Activated T-cell treated with anti-CD3 and anti-CD28 coated beads, Interleukin-2, amount 50 U/mL, for 72 hours (primary cell): ENCODE results near the gene KRTAP10-2. TPM values are rescaled to one million over a fixed set of nuclear protein-coding genes. Genes with fewer than 3 reads are reported as not detected.
"Not testable (repeated sequence)": the region's sequence is repeated elsewhere in the genome, so short reads cannot be mapped to it uniquely, and the experiment has no call there.

Experiments
- ATAC-seq, 2 donors: fragments of 150-1000 bp; cut with Tn5 transposase; replicated peaks in 1 of 2; 2 replicates each; pipeline ENCODE4 v1.10.0; 2021; ENCODE audit warnings: moderate library complexity in 2 of 2, mild to moderate bottlenecking in 1 of 2
- DNase-seq, 2 donors: peaks; one replicate each; pipeline ENCODE4 v3.0.0; 2021 to 2022; ENCODE audit warnings: mixed read lengths in 1 of 2
- H3K27ac Mint-ChIP-seq: one replicate; pipeline ENCODE4 v1.8.0; 2022; ENCODE audit warnings: mild to moderate bottlenecking, moderate library complexity, mixed read lengths
- H3K27me3 Mint-ChIP-seq: one replicate; pipeline ENCODE4 v1.8.0; 2022; ENCODE audit warnings: low read depth, mixed read lengths
- H3K36me3 Mint-ChIP-seq, 2 donors: one replicate each; pipeline ENCODE4 v1.8.0; 2022; ENCODE audit warnings: mixed read lengths in 2 of 2, mild to moderate bottlenecking in 1 of 2; ENCODE audit not compliant: insufficient read depth in 2 of 2
- H3K4me1 Mint-ChIP-seq: one replicate; pipeline ENCODE4 v1.8.0; 2022; ENCODE audit warnings: low read depth, mixed read lengths
- H3K4me3 Mint-ChIP-seq, 2 donors: one replicate each; pipeline ENCODE4 v1.8.0; 2022; ENCODE audit warnings: mild to moderate bottlenecking in 2 of 2, mixed read lengths in 2 of 2, moderate library complexity in 2 of 2
- H3K9me3 Mint-ChIP-seq, 2 donors: one replicate each; pipeline ENCODE4 v1.8.0; 2022; ENCODE audit warnings: mixed read lengths in 2 of 2
- total RNA-seq, 2 donors: library from RNA; stranded (reverse); gene quantifications; one replicate each; pipeline ENCODE4 v1.2.3, GENCODE V29; 2022

The KRTAP10-2 gene
- total RNA-seq, 2 donors from 2014 or later, result not detected

- Mint-ChIP-seq H3K36me3 (peaks cover 18 to 24% of the 10 kb centered on the region in 2 donors), H3K27me3 (peaks cover 10% of the 10 kb centered on the region), H3K27ac (no peak overlapping the region), H3K4me3 (no peak overlapping the region), H3K9me3 (peaks cover 12 to 20% of the 10 kb centered on the region in 2 donors), H3K4me1 (peaks cover 2% of the 10 kb centered on the region)
- DNase-seq (no peak), ATAC-seq (no peak)
These were observed 27.2 kb upstream of the KRTAP10-2 start for GRCh38 chr21:44578371-44579055.

- H3K36me3 Mint-ChIP-seq, result peaks cover 12 to 14% of the 10 kb centered on the region in 2 donors
- H3K4me3 Mint-ChIP-seq, result no peak overlapping the region
- ATAC-seq, result no peak
- H3K27me3 Mint-ChIP-seq, result peaks cover 10% of the 10 kb centered on the region
- no peaks in the 10 kb centered on the region for H3K4me1 Mint-ChIP-seq
- DNase-seq, result no peak
- no peak overlapping the region for H3K27ac Mint-ChIP-seq
- peaks cover 5 to 14% of the 10 kb centered on the region in 2 donors for H3K9me3 Mint-ChIP-seq
These were observed 24.7 kb upstream of the KRTAP10-2 start for GRCh38 chr21:44576025-44576420.

DNA sequence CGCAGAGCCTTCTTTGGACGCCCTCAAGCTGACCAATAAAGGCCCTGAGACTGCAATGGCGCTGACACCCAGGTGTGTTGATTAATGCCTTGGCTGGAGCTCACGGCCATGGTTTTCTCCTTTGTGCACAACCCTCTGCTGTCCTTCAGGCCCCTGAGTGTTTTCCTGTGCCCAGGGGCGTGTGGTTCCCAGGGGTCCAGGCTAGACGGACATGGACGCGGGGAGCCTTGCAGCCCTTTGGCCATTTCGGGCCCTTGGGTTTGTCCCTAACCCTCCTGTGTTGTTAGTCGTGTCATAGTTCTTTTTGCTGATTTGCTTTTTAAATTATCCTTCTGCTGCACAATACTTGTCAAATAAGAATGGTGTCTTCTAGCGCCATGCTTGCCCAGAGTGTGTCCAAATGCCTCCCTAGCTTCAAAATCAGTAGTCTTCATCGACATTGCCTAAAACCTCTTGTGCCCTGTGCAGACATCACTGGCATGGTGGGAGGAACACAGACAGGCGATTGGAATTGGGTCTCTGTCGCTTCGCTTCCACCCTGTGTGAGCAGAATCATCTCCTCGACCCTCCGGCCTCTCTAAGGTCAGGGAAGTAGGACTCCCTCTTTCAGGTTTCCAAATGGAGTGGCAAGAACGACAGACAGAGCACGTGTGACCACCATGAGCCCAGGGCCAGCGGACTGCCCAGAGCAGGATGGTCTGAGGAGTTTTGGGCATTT is 24.2 kb upstream of the KRTAP10-2 start:
- Mint-ChIP-seq H3K27me3 (peaks cover 10% of the 10 kb centered on the region), H3K36me3 (peaks cover 10 to 14% of the 10 kb centered on the region in 2 donors), H3K4me3 (no peak overlapping the region), H3K27ac (no peak overlapping the region), H3K4me1 (no peaks in the 10 kb centered on the region), H3K9me3 (peaks cover 2 to 11% of the 10 kb centered on the region in 2 donors)
- no peak for DNase-seq
- ATAC-seq, result no peak

- ATAC-seq, result no peak
- Mint-ChIP-seq H3K9me3 (peaks cover 0 to 8% of the 10 kb centered on the region in 2 donors), H3K4me3 (no peak overlapping the region), H3K36me3 (peaks cover 5 to 11% of the 10 kb centered on the region in 2 donors), H3K27ac (no peak overlapping the region), H3K27me3 (peaks cover 10% of the 10 kb centered on the region), H3K4me1 (no peaks in the 10 kb centered on the region)
- no peak for DNase-seq
These were observed 23.4 kb upstream of the KRTAP10-2 start for GRCh38 chr21:44574457-44575306.

- not testable (repeated sequence) for H3K27ac Mint-ChIP-seq, DNase-seq, ATAC-seq, H3K4me1 Mint-ChIP-seq, H3K9me3 Mint-ChIP-seq, H3K4me3 Mint-ChIP-seq
- peaks cover 5 to 11% of the 10 kb centered on the region in 2 donors for H3K36me3 Mint-ChIP-seq
- peaks cover 10% of the 10 kb centered on the region for H3K27me3 Mint-ChIP-seq
These were observed 22.5 kb upstream of the KRTAP10-2 start, which contains the start of gene KRTAP10-4 for GRCh38 chr21:44573630-44574456. Gene KRTAP10-4, plus strand, starts transcription at chr21:44573729. Its CDS starts 30 bp downstream, at chr21:44573759.

- no peaks in the 10 kb centered on the region for H3K4me1 Mint-ChIP-seq
- peaks cover 10% of the 10 kb centered on the region for H3K27me3 Mint-ChIP-seq
- H3K9me3 Mint-ChIP-seq, result peaks cover 0 to 5% of the 10 kb centered on the region in 2 donors
- no peak for ATAC-seq
- no peak overlapping the region for H3K27ac Mint-ChIP-seq
- no peak overlapping the region for H3K4me3 Mint-ChIP-seq
- DNase-seq, result no peak
- peaks cover 3 to 9% of the 10 kb centered on the region in 2 donors for H3K36me3 Mint-ChIP-seq
These were observed 21.8 kb upstream of the KRTAP10-2 start for GRCh38 chr21:44572959-44573583.

DNA sequence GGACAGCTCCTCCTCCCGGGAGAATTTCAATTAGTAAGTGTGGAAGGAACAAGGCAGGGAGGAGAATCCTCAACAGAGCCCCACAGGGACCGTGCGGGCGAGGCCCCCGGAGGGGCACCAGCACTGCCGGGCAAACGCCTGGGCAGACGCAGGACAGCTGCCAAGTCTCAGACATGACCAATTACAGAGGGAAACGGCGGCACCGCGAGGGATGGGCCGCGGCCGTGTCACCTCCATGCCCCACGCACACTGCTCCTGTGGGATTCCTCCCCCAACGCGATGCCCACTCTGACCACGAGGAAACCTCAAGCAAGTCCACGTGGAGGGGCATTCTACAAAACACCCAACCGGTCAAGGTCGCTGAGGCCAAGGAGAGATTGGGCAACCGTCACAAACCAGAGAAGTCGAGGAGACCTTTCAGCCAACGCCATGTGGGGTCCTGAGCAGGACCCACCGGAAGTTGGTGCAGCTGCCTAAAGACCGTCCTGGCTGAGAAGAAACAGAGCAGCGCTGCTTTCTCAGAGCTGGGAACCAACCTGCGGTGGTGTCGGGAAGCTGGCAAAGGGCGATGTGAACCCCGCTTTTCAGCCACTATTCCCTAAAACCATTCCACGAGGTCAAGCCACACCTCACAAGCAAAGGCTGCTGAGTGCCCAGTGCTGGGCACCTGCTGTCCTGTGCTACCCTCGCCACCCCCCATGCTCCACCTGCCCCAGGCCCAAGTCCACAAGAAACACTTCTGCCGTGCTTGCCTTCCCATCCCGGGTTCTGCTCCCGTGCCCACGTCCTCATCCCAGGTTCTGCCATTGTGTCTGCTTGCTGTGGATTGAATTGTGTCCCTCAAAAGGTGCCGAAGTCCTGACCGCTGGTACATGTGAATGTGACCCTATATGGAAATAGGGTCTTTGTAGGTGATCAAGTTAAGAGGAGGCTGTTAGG is 20.8 kb upstream of the KRTAP10-2 start:
- no peaks in the 10 kb centered on the region for H3K4me1 Mint-ChIP-seq
- ATAC-seq, result no peak
- H3K4me3 Mint-ChIP-seq, result no peak overlapping the region
- H3K27ac Mint-ChIP-seq, result no peak overlapping the region
- peaks cover 0 to 3% of the 10 kb centered on the region in 2 donors for H3K36me3 Mint-ChIP-seq
- peaks cover 10% of the 10 kb centered on the region for H3K27me3 Mint-ChIP-seq
- H3K9me3 Mint-ChIP-seq, result no peaks in the 10 kb centered on the region
- DNase-seq, result no peak

DNA sequence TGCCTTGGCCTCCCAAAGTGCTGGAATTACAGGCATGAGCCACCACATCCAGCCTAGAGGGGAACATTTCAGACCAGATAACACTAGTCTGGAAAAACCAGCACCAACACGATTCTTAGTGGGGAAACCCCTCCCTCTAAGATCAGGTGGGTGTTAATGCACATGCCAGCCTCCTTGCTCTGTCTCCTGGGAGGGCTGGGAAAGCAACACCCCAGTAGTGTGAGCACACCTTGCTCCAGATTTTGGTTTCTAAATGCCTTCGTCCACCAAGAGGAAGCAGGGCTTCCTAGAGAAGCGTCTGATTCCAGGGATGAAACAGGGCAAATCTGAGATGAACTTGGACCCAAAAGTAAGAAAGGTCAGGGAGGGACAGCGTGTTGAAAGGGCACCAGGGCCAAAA is 20.0 kb upstream of the KRTAP10-2 start:
- DNase-seq, result no peak
- H3K27me3 Mint-ChIP-seq, result peaks cover 10% of the 10 kb centered on the region
- no peaks in the 10 kb centered on the region for H3K9me3 Mint-ChIP-seq
- no peak overlapping the region for H3K4me3 Mint-ChIP-seq
- H3K36me3 Mint-ChIP-seq, result no peaks in the 10 kb centered on the region
- ATAC-seq, result no peak
- H3K4me1 Mint-ChIP-seq, result no peaks in the 10 kb centered on the region
- H3K27ac Mint-ChIP-seq, result no peak overlapping the region

GRCh38 chr21:44569861-44570517 is 18.7 kb upstream of the KRTAP10-2 start:
- Mint-ChIP-seq H3K27me3 (peaks cover 8% of the 10 kb centered on the region), H3K9me3 (no peaks in the 10 kb centered on the region), H3K4me1 (peaks cover 4% of the 10 kb centered on the region), H3K27ac (no peak overlapping the region), H3K4me3 (no peak overlapping the region), H3K36me3 (no peaks in the 10 kb centered on the region)
- DNase-seq (no peak), ATAC-seq (no peak)

DNA sequence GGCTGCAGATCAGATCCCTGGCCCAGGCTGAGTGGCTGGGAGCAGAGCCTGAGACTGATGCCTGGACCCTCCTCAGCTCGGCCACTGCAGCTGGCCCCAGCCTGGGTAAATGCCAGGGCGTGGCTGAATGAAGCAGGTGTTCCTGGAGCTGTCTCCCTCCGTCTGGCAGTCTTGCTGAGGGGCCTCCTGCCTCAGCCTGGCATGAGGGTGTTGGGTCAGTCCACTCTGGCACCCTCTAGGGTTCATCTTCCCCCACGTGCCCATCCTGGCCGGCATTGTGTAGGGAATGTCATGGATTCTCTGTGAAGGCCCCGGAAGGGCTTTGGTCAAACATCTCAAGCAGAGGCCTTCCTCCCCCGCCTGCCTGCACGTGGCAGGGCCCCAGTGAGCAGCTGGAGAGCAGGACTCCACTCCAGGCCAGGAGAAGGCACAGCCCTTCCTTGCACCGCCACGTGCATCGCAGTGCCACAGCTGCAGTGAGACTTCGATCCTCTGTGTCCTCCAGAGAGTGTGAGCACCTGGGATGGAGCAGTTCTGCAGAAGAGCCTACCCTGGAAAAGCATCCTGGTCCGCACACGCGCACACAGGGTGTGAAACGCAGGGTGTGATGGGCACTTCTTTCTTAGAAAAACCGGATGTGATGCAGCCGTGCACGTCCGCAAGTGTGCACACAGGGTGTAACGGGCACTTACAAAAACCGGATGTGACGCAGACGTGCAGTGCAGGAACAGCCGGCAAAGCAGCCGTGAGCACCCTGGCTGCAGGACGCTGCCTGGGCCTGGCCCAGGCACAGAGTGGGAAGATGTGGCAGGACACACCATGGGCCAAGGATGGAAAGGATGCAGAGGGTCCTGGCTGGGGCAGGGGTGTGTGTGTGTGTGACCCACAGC is 17.6 kb upstream of the KRTAP10-2 start:
- ATAC-seq, result no peak
- Mint-ChIP-seq H3K4me3 (no peak overlapping the region), H3K27me3 (no peaks in the 10 kb centered on the region), H3K36me3 (no peaks in the 10 kb centered on the region), H3K4me1 (peaks cover 14% of the 10 kb centered on the region), H3K9me3 (no peaks in the 10 kb centered on the region), H3K27ac (no peak overlapping the region)
- no peak for DNase-seq
